HepG2 (cell line): ENCODE results near the gene NUDT17. TPM values are rescaled to one million over a fixed set of nuclear protein-coding genes. Genes with fewer than 3 reads are reported as not detected.

Experiments used
- ATAC-seq: fragments of 200-7000 bp; cut with Tn5 transposase; 3 replicates; pipeline ENCODE4 v1.9.1; 2020; ENCODE audit warnings: mild to moderate bottlenecking, moderate library complexity
- BruUV-seq: library from RNA; stranded (reverse); fragments of 400-500 nt; replicated peaks from 2 replicates; lab custom pipeline; 2021; lab: Mats Ljungman, UMichigan
- CTCF ChIA-PET: fragments of 300-600 bp; formaldehyde crosslinking; extraction: SDS; loops from one replicate; lab custom pipeline; 2021; ENCODE audit warnings: low total read pairs, inconsistent platforms, low intra/inter-chr PET ratio; lab: Yijun Ruan, JAX
- POLR2A ChIA-PET: fragments of 350-600 bp; sonication (Branson Sonifier 250); formaldehyde crosslinking; loops from one replicate; lab custom pipeline; 2020; ENCODE audit warnings: antibody characterized with exemption, inconsistent platforms; lab: Yijun Ruan, JAX
- DNase-seq: peaks from one replicate; pipeline ENCODE4 v3.0.0-alpha.2; 2015; ENCODE audit warnings: low spot score
- FAIRE-seq: peaks from 3 replicates; lab custom pipeline; 2011; peaks lifted over from hg19 to GRCh38; lab: Jason Lieb, UNC
- H2AFZ ChIP-seq: one replicate; pipeline ENCODE4 v1.6.1; 2011; ENCODE audit warnings: low read length, inconsistent platforms
- H3K27ac ChIP-seq: fragments of 300-600 bp; 3 replicates; pipeline ENCODE4 v1.8.0; 2011; ENCODE audit warnings: mixed run types, mild to moderate bottlenecking, mixed read lengths, low read length, inconsistent platforms; ENCODE audit not compliant: insufficient read depth; ENCODE audit errors: extremely low read length
- H3K27me3 ChIP-seq, 2 experiments: fragments of 200-600 bp in 1 of 2; 2 replicates in 1 of 2; 3 replicates in 1 of 2; pipeline versions ENCODE4 v1.6.0 to v1.8.0; 2011; ENCODE audit warnings: low read length in 2 of 2, mild to moderate bottlenecking in 2 of 2, moderate library complexity in 2 of 2, inconsistent platforms in 1 of 2; ENCODE audit not compliant: insufficient read depth in 2 of 2, control insufficient read depth in 1 of 2
- H3K36me3 ChIP-seq, 2 experiments: fragments of 200-600 bp in 1 of 2; replicated peaks in 1 of 2; 2 replicates in 1 of 2; 3 replicates in 1 of 2; pipeline versions ENCODE4 v1.5.1 to v1.8.0; 2011; ENCODE audit warnings: low read length in 2 of 2, inconsistent platforms in 1 of 2; ENCODE audit not compliant: insufficient read depth in 2 of 2, control insufficient read depth in 1 of 2
- H3K4me1 ChIP-seq: 2 replicates; pipeline ENCODE4 v1.5.1; 2012; ENCODE audit warnings: low read length, inconsistent platforms; ENCODE audit not compliant: insufficient read depth
- H3K4me2 ChIP-seq: 2 replicates; pipeline ENCODE4 v1.6.0; 2011; ENCODE audit warnings: low read depth, low read length, inconsistent platforms
- H3K4me3 ChIP-seq, 3 experiments: fragments of 200-600 bp in 1 of 3; sonication (generic), shearing (Covaris generic) in 1 of 3; replicated peaks in 1 of 3; 2 replicates each; pipeline ENCODE4 v1.5.1; 2011 to 2016; ENCODE audit warnings: low read length in 3 of 3, inconsistent platforms in 2 of 3, low read depth in 2 of 3, mild to moderate bottlenecking in 2 of 3, control low read depth in 1 of 3, mixed read lengths in 1 of 3; ENCODE audit not compliant: insufficient read depth in 1 of 3
- H3K79me2 ChIP-seq: one replicate; pipeline ENCODE4 v1.6.1; 2011; ENCODE audit warnings: low read length, inconsistent platforms; ENCODE audit not compliant: insufficient read depth
- H3K9ac ChIP-seq: 2 replicates; pipeline ENCODE4 v1.6.0; 2011; ENCODE audit warnings: mild to moderate bottlenecking, low read depth, low read length, inconsistent platforms; ENCODE audit not compliant: insufficient read depth
- H3K9me3 ChIP-seq: 2 replicates; pipeline ENCODE4 v1.5.1; 2012; ENCODE audit warnings: mild to moderate bottlenecking, low read length
- H4K20me1 ChIP-seq: 2 replicates; pipeline ENCODE4 v1.6.0; 2011; ENCODE audit warnings: inconsistent platforms, mild to moderate bottlenecking, low read length, moderate library complexity; ENCODE audit not compliant: insufficient read depth
- MAZ ChIP-seq, 2 experiments: sonication (generic) in 1 of 2; formaldehyde crosslinking in 1 of 2; IDR thresholded peaks; 2 replicates each; pipeline versions ENCODE4 v1.5.0 to v1.6.1; 2012 to 2020; ENCODE audit warnings: low read depth in 2 of 2, mild to moderate bottlenecking in 2 of 2, borderline replicate concordance in 1 of 2, improper control_type of control experiment in 1 of 2, low read length in 1 of 2, missing genetic modification reagents in 1 of 2, moderate library complexity in 1 of 2
- NPAS2 ChIP-seq: sonication (generic); formaldehyde crosslinking; IDR thresholded peaks from 2 replicates; pipeline ENCODE4 v1.8.0; 2022; ENCODE audit warnings: mild to moderate bottlenecking, missing genetic modification reagents, borderline replicate concordance
- RBAK ChIP-seq: sonication (generic); formaldehyde crosslinking; IDR thresholded peaks from 2 replicates; pipeline ENCODE4 v1.5.1; 2020; ENCODE audit warnings: mild to moderate bottlenecking, missing genetic modification reagents
- SOX6 ChIP-seq, 2 experiments: fragments of 450-650 bp in 1 of 2; sonication (generic) in 1 of 2; formaldehyde crosslinking in 1 of 2; IDR thresholded peaks; 2 replicates each; pipeline versions ENCODE4 v1.4.0 to v1.6.1; 2017 to 2020; ENCODE audit warnings: antibody characterized with exemption in 1 of 2, mild to moderate bottlenecking in 1 of 2, missing genetic modification reagents in 1 of 2
- SP140L ChIP-seq: sonication (generic); formaldehyde crosslinking; IDR thresholded peaks from 2 replicates; pipeline ENCODE4 v1.4.0; 2020; ENCODE audit warnings: missing genetic modification reagents, borderline replicate concordance
- THAP7 ChIP-seq: sonication (generic); formaldehyde crosslinking; IDR thresholded peaks from 2 replicates; pipeline ENCODE4 v1.8.1; 2023; ENCODE audit warnings: mild to moderate bottlenecking, missing genetic modification reagents
- ZBTB33 ChIP-seq: sonication (generic); formaldehyde crosslinking; IDR thresholded peaks from 2 replicates; pipeline ENCODE4 v1.4.0; 2020; ENCODE audit warnings: missing genetic modification reagents
- ZBTB38 ChIP-seq: sonication (generic); formaldehyde crosslinking; IDR thresholded peaks from 2 replicates; pipeline ENCODE4 v1.5.1; 2020; ENCODE audit warnings: mild to moderate bottlenecking, missing genetic modification reagents
- ZBTB8A ChIP-seq: sonication (generic); formaldehyde crosslinking; IDR thresholded peaks from 2 replicates; pipeline ENCODE4 v1.4.0; 2020; ENCODE audit warnings: mild to moderate bottlenecking, low read depth, missing genetic modification reagents, borderline replicate concordance
- ZFAT ChIP-seq: sonication (generic); formaldehyde crosslinking; conservative IDR thresholded peaks from 2 replicates; pipeline ENCODE4 v1.8.1; 2023; ENCODE audit warnings: missing genetic modification reagents, inconsistent platforms
- WGBS: methylation state at CpG from one replicate; pipeline ENCODE4 v1.1.6; 2017; ENCODE audit warnings: low lambda C conversion rate; 5-methylcytosine and 5-hydroxymethylcytosine counted together
- in situ Hi-C: cut with HindIII; loops from 2 replicates; pipeline ENCODE4 v1.10.0; 2017; ENCODE audit warnings: low pct_unique_long_range_greater_than_20kb; ENCODE audit not compliant: extremely low pct_ligation_motif_present
- intact Hi-C: fragments of 100-400 bp; cut with micrococcal nuclease; formaldehyde crosslinking; loops from one replicate; pipeline ENCODE4 v1.10.0; 2022; ENCODE audit not compliant: unreplicated experiment
- polyA plus RNA-seq, 8 experiments: library from polyadenylated mRNA; depleted of rRNA in 3 of 8; stranded (reverse) in 7 of 8; unstranded in 1 of 8; fragments of >200 nt; fragmentation: Illumina TruSeq in 4 of 8; extraction: Trizol in 4 of 8; gene quantifications; 2 replicates each; pipeline versions ENCODE4 v1.2.1 to v1.2.3, GENCODE V29; 2011 to 2016; ENCODE audit warnings: low read depth in 4 of 8, missing spikeins in 1 of 8, mixed read lengths in 1 of 8; ENCODE audit not compliant: insufficient read depth in 1 of 8
- total RNA-seq, 5 experiments: library from RNA; depleted of rRNA; stranded (reverse); fragments of >200 nt; fragmentation: Illumina TruSeq; extraction: Trizol; gene quantifications; 2 replicates each; pipeline ENCODE4 v1.2.3, GENCODE V29; 2016; ENCODE audit warnings: low read depth in 1 of 5

NUDT17 gene
- total and polyA plus RNA-seq, 2 of the 13 experiments (the other 11 are each of a cell fraction or from before 2014, with no cell fraction given) = 2.6 to 5.8 TPM

DNA sequence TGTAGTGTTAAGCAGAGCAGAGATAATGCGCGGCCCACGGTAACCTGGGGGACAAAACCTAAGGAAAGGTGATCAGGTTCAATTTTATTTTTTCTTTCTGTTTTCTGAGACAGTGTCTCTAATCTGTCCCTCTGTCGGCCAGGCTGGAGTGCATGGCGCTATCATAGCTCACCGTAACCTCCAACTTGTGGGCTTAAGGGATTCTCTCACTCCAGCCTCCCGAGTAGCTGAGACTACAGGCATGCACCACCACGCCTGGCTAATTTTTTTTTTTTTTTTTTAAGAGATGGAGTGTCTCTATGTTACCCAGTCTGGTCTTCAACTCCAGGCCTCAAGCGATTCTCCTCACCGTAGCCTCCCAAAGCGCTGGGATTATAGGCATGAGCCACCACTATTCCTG, 41.0 kb downstream of the NUDT17 start:
- ChIA-PET CTCF (no interaction called here), POLR2A (interaction anchor here (0.8 to 3.8 kb wide), 3 partner anchors 27 to 44 kb away, joined by 3 to 14 read pairs (median 4); partner anchors contain the start of genes PIAS3 and RBM8A)
- ATAC-seq = peak; percentile 22
- H4K20me1 ChIP-seq = no peaks in the 10 kb centered on the region
- H3K9ac ChIP-seq = no peak overlapping the region
- FAIRE-seq = no peak
- no peaks in the 10 kb centered on the region for H3K79me2 ChIP-seq
- intact Hi-C loops = no loop called here
- H3K9me3 ChIP-seq = no peaks in the 10 kb centered on the region
- peak overlapping the region; percentile 63 to 80 (median 71); a peak in 5 of 6 replicates for H3K4me3 ChIP-seq
- peaks cover 49% of the 10 kb centered on the region for H3K4me1 ChIP-seq
- H3K27ac ChIP-seq = no peak overlapping the region
- BruUV-seq = no TSS peak
- WGBS = 60% methylated on average over 11 of the region's 11 CpGs
- H3K36me3 ChIP-seq = no peaks in the 10 kb centered on the region
- DNase-seq = no peak
- H3K4me2 ChIP-seq = peak overlapping the region; percentile 75
- in situ Hi-C loops = loop anchor here (5.0 to 10.0 kb wide), 2 partner anchors 41 to 118 kb away; partner anchors contain the start of gene RBM8A
- TF ChIP-seq ZBTB38 (CRISPR knock-in tag) (0 out of 2 replicates have a peak, but pooled peaks have one; percentile 34), THAP7 (CRISPR knock-in tag) (no peak), ZFAT (CRISPR knock-in tag) (no peak), ZBTB33 (CRISPR knock-in tag) (peak; percentile 67; the same call in 1 of the 2 replicates), SOX6 (IDR thresholded peaks at IDR 0.05) (no peak), SOX6 (CRISPR knock-in tag; IDR thresholded peaks at IDR 0.05) (0 out of 2 replicates have a peak, but pooled peaks have one; percentile 11), NPAS2 (CRISPR knock-in tag) (no peak), SP140L (CRISPR knock-in tag) (no peak), RBAK (CRISPR knock-in tag) (no peak), ZBTB8A (CRISPR knock-in tag) (no peak), MAZ (IDR thresholded peaks at IDR 0.05; ENCODE audit: borderline replicate concordance, low read depth, low read length) (no peak), MAZ (CRISPR knock-in tag; IDR thresholded peaks at IDR 0.05; ENCODE audit: low read depth) (0 out of 2 replicates have a peak, but pooled peaks have one; percentile 27)
- peaks cover 2 to 26% of the 10 kb centered on the region in 2 experiments for H3K27me3 ChIP-seq
- no peak overlapping the region for H2AFZ ChIP-seq
